GM23338 (cell line): ENCODE measurements around the gene MTHFD1. TPM values are rescaled to one million over a fixed set of nuclear protein-coding genes. Genes with fewer than 3 reads are reported as not detected.

Experiments used
- ATAC-seq: fragments of 200-7000 bp; cut with Tn5 transposase; 3 replicates; pipeline ENCODE4 v1.9.1; 2020
- DNase-seq: peaks from one replicate; pipeline ENCODE4 v3.0.0-alpha.2; 2015; ENCODE audit warnings: low spot score
- H2AFZ ChIP-seq: fragments of 200-600 bp; sonication (generic); 2 replicates; pipeline ENCODE4 v1.8.0; 2016; ENCODE audit warnings: antibody characterized with exemption, mild to moderate bottlenecking, moderate library complexity
- H3F3A ChIP-seq: fragments of 200-600 bp; sonication (generic); replicated peaks from 2 replicates; pipeline ENCODE4 v1.8.0; 2017; ENCODE audit warnings: antibody characterized with exemption, mixed run types, low read depth
- H3K27ac ChIP-seq: fragments of 200-600 bp; sonication (generic); 2 replicates; pipeline ENCODE4 v1.6.1; 2016; ENCODE audit warnings: low read depth
- H3K27me3 ChIP-seq: fragments of 200-600 bp; sonication (generic); 2 replicates; pipeline ENCODE4 v1.8.0; 2016; ENCODE audit warnings: mild to moderate bottlenecking, mixed run types, moderate library complexity; ENCODE audit not compliant: insufficient read depth
- H3K36me3 ChIP-seq: fragments of 200-600 bp; sonication (generic); 2 replicates; pipeline ENCODE4 v1.8.0; 2016; ENCODE audit warnings: mild to moderate bottlenecking; ENCODE audit not compliant: insufficient read depth
- H3K4me1 ChIP-seq: fragments of 200-600 bp; sonication (generic); 2 replicates; pipeline ENCODE4 v1.8.0; 2016; ENCODE audit warnings: mild to moderate bottlenecking, moderate library complexity; ENCODE audit not compliant: insufficient read depth
- H3K4me2 ChIP-seq: fragments of 200-600 bp; sonication (generic); 2 replicates; pipeline ENCODE4 v1.7.1; 2017; ENCODE audit warnings: mixed run types
- H3K4me3 ChIP-seq: fragments of 200-600 bp; sonication (generic); 2 replicates; pipeline ENCODE4 v1.6.1; 2016; ENCODE audit warnings: mixed run types
- H3K79me2 ChIP-seq: fragments of 200-600 bp; sonication (generic); replicated peaks from 2 replicates; pipeline ENCODE4 v1.8.0; 2017; ENCODE audit warnings: mild to moderate bottlenecking; ENCODE audit not compliant: insufficient read depth
- H3K9me2 ChIP-seq: fragments of 200-600 bp; sonication (generic); 2 replicates; pipeline ENCODE4 v1.8.0; 2017; ENCODE audit not compliant: insufficient read depth
- H4K20me1 ChIP-seq: fragments of 200-600 bp; sonication (generic); replicated peaks from 2 replicates; pipeline ENCODE4 v1.8.0; 2017; ENCODE audit warnings: mild to moderate bottlenecking; ENCODE audit not compliant: insufficient read depth
- H3K27ac Mint-ChIP-seq: 2 replicates; pipeline ENCODE4 v1.8.0; 2020; ENCODE audit warnings: inconsistent platforms, mild to moderate bottlenecking, moderate library complexity, mixed read lengths
- H3K27me3 Mint-ChIP-seq: 3 replicates; pipeline ENCODE4 v1.8.0; 2022; ENCODE audit warnings: low read depth, mild to moderate bottlenecking, moderate library complexity, mixed read lengths, inconsistent platforms; ENCODE audit not compliant: insufficient read depth, poor library complexity
- H3K36me3 Mint-ChIP-seq: 3 replicates; pipeline ENCODE4 v1.8.0; 2021; ENCODE audit warnings: low read depth, mild to moderate bottlenecking, inconsistent platforms, moderate library complexity, mixed read lengths
- H3K4me1 Mint-ChIP-seq: 3 replicates; pipeline ENCODE4 v1.8.0; 2020; ENCODE audit warnings: mild to moderate bottlenecking, inconsistent platforms, mixed read lengths
- H3K4me3 Mint-ChIP-seq: 3 replicates; pipeline ENCODE4 v1.8.0; 2021; ENCODE audit warnings: moderate library complexity, mild to moderate bottlenecking, inconsistent platforms, mixed read lengths
- H3K9me3 Mint-ChIP-seq: 3 replicates; pipeline ENCODE4 v1.8.0; 2020; ENCODE audit warnings: moderate library complexity, mild to moderate bottlenecking, inconsistent platforms, mixed read lengths
- EZH2phosphoT487 ChIP-seq: fragments of 200-600 bp; sonication (generic); IDR thresholded peaks from one replicate; pipeline ENCODE4 v1.8.1; 2018; ENCODE audit warnings: antibody characterized with exemption; ENCODE audit not compliant: unreplicated experiment
- JUNB ChIP-seq: IDR thresholded peaks from one replicate; pipeline ENCODE4 v1.6.1; 2016; ENCODE audit warnings: antibody characterized with exemption; ENCODE audit not compliant: unreplicated experiment
- NANOG ChIP-seq: IDR thresholded peaks from 2 replicates; pipeline ENCODE4 v1.6.1; 2016; ENCODE audit warnings: antibody characterized with exemption, borderline replicate concordance
- REST ChIP-seq: IDR thresholded peaks from one replicate; pipeline ENCODE4 v1.6.1; 2018; ENCODE audit warnings: antibody characterized with exemption; ENCODE audit not compliant: unreplicated experiment
- ZNF114 ChIP-seq: fragments of 250-450 bp; sonication (Bioruptor Pico); IDR thresholded peaks from 2 replicates; pipeline ENCODE4 v1.5.0; 2020; ENCODE audit warnings: mild to moderate bottlenecking, moderate library complexity
- ZNF331 ChIP-seq: fragments of 250-450 bp; sonication (Bioruptor Pico); IDR thresholded peaks from 2 replicates; pipeline ENCODE4 v1.5.0; 2020; ENCODE audit warnings: low read depth, mild to moderate bottlenecking, moderate library complexity
- polyA plus RNA-seq: library from polyadenylated mRNA; unstranded; fragments of >200 nt; fragmentation: Nextera tagmentation; extraction: Ambion mirVana; gene quantifications from 2 replicates; pipeline ENCODE4 v1.2.1, GENCODE V29; 2016
- total RNA-seq: library from RNA; depleted of rRNA; stranded (reverse); fragments of >200 nt; shearing (Covaris generic); gene quantifications from 2 replicates; pipeline ENCODE4 v1.2.3, GENCODE V29; 2014

MTHFD1 gene
- total and polyA plus RNA-seq, 2 experiments from 2014 or later, result 219 to 237 TPM

GRCh38 chr14:64394423-64394822 lies 6.3 kb downstream of the MTHFD1 start (continued):
- TF ChIP-seq NANOG (no peak), REST (no peak), ZNF114 (no peak), JUNB (no peak)

GRCh38 chr14:64394977-64395633 lies 7.0 kb downstream of the MTHFD1 start:
- no peak for ATAC-seq
- H3K4me1 ChIP-seq, result peaks cover 24% of the 10 kb centered on the region
- H3K4me3 ChIP-seq, result no peak overlapping the region
- Mint-ChIP-seq H3K4me3 (no peak overlapping the region; the same call in 2 of the 3 replicates), H3K9me3 (peaks cover 3% of the 10 kb centered on the region; the same call in 2 of the 3 replicates), H3K4me1 (peaks cover 54% of the 10 kb centered on the region), H3K27me3 (peaks cover 6% of the 10 kb centered on the region), H3K36me3 (peaks cover 71% of the 10 kb centered on the region), H3K27ac (no peak overlapping the region)
- TF ChIP-seq ZNF331, result no peak
- TF ChIP-seq REST, result no peak
- TF ChIP-seq EZH2phosphoT487, result no peak
- peak overlapping the region; percentile 22; the same call in 1 of the 2 replicates for H3K27ac ChIP-seq
- peaks cover 47% of the 10 kb centered on the region for H4K20me1 ChIP-seq
- DNase-seq, result no peak
- peaks cover 4% of the 10 kb centered on the region; the same call in 1 of the 2 replicates for H3K9me2 ChIP-seq
- no peaks in the 10 kb centered on the region for H3K36me3 ChIP-seq
- H3K4me2 ChIP-seq, result peak overlapping the region; percentile 37; the same call in 1 of the 2 replicates
- H3K79me2 ChIP-seq, result peaks cover 91% of the 10 kb centered on the region
- no peak overlapping the region for H2AFZ ChIP-seq
- no peaks in the 10 kb centered on the region for H3K27me3 ChIP-seq
- H3F3A ChIP-seq, result peaks cover 10% of the 10 kb centered on the region; the same call in 1 of the 2 replicates
